Measurements from ENCODE around the gene CKMT2. TPM values are rescaled to one million over a fixed set of nuclear protein-coding genes. Genes with fewer than 3 reads are reported as not detected.

Gene CKMT2
- total and polyA plus RNA-seq, 2 of the 8 experiments (the other 6 are each of a cell fraction or from before 2014, with no cell fraction given): 2.4 to 5.0 TPM

- Histone ChIP-seq H4K8ac (ENCODE audit: extremely low read depth, insufficient read depth, low read length) (no peak overlapping the region), H3K79me2 (ENCODE audit: control insufficient read depth in 1 of 2, insufficient read depth in 2 of 2, low read length in 2 of 2) (no peaks in the 10 kb centered on the region), H3K9ac (replicated peaks in 1 of 4; ENCODE audit: extremely low read depth in 1 of 4, low read depth in 3 of 4, low read length in 3 of 4) (no peak overlapping the region), H3K4ac (replicated peaks; ENCODE audit: insufficient read length, low read depth, low read length) (no peak overlapping the region), H2BK5ac (ENCODE audit: low read depth, low read length) (no peak overlapping the region), H3K14ac (ENCODE audit: insufficient read length) (no peak overlapping the region), H3K23me2 (ENCODE audit: low read depth, low read length) (no peaks in the 10 kb centered on the region), H3K4me2 (ENCODE audit: insufficient read depth in 1 of 2, low read depth in 2 of 2, low read length in 2 of 2) (no peak overlapping the region), H4K91ac (replicated peaks; ENCODE audit: insufficient read length, low read length) (no peak overlapping the region), H2BK20ac (ENCODE audit: low read length) (no peak overlapping the region), H3K27me3 (replicated peaks in 1 of 4; ENCODE audit: control insufficient read depth in 3 of 4, extremely low read depth in 1 of 4, insufficient read depth in 3 of 4, low read length in 3 of 4) (no peaks in the 10 kb centered on the region), H2BK15ac (ENCODE audit: low read length) (no peak overlapping the region), H2AFZ (ENCODE audit: low read length) (no peak overlapping the region), H4K5ac (ENCODE audit: insufficient read length, low read depth, low read length) (no peak overlapping the region), H2BK12ac (ENCODE audit: low read depth, low read length) (no peak overlapping the region), H3K56ac (replicated peaks; ENCODE audit: insufficient read length, low read depth, low read length) (no peak overlapping the region), H3K18ac (ENCODE audit: extremely low read depth, low read length) (no peak overlapping the region), H3K27ac (ENCODE audit: low read depth, low read length) (no peak overlapping the region), H3K36me3 (ENCODE audit: control insufficient read depth in 2 of 4, insufficient read depth in 4 of 4, low read length in 3 of 4) (no peaks in the 10 kb centered on the region), H3K9me3 (ENCODE audit: insufficient read depth in 2 of 2, low read depth in 1 of 2, low read length in 1 of 2) (no peaks in the 10 kb centered on the region), H3K4me1 (replicated peaks in 1 of 4; ENCODE audit: control insufficient read depth in 3 of 4, insufficient read depth in 4 of 4, low read length in 3 of 4) (no peaks in the 10 kb centered on the region), H4K20me1 (replicated peaks in 1 of 2; ENCODE audit: control insufficient read depth in 1 of 2, insufficient read depth in 2 of 2, low read length in 2 of 2) (no peaks in the 10 kb centered on the region), H2AK5ac (ENCODE audit: low read depth, low read length) (no peak overlapping the region), H3K23ac (ENCODE audit: insufficient read length) (no peak overlapping the region), H2BK120ac (replicated peaks; ENCODE audit: low read depth, low read length) (no peak overlapping the region), H3K4me3 (ENCODE audit: extremely low read depth in 1 of 4, insufficient read depth in 2 of 4, low read depth in 3 of 4, low read length in 4 of 4) (no peak overlapping the region), H3K79me1 (ENCODE audit: low read depth, low read length) (no peaks in the 10 kb centered on the region; the same call in 1 of the 2 replicates)
- WGBS, 2 experiments (ENCODE audit: extremely low coverage in 1 of 2, insufficient coverage in 1 of 2, insufficient read length in 1 of 2, insufficient replicate concordance in 2 of 2, low coverage in 1 of 2, low lambda C conversion rate in 2 of 2, missing lambda C conversion rate in 1 of 2): 78% methylated on average over 2 of the region's 2 CpGs; no CpG with 5 or more reads in 1 of the 2 experiments
- ChIA-PET CTCF (ENCODE audit: partially characterized antibody) (interaction anchor here (1.2 to 5.0 kb wide), 5 partner anchors 10 to 97 kb away, joined by 3 to 64 read pairs (median 6); partner anchors contain the start of gene CKMT2), POLR2A (ENCODE audit: partially characterized antibody) (interaction anchor here (1.0 kb wide), 1 partner anchor 30 kb away, joined by 3 read pairs; the partner anchor contains the start of gene CKMT2)
- FAIRE-seq: no peak
- no peak for DNase-seq (ENCODE audit: low read depth in 1 of 2, low spot score in 2 of 2)
- TF ChIP-seq EZH2 (IDR thresholded peaks at IDR 0.05; ENCODE audit: low read depth, low read length, severe bottlenecking): no peak
- TF ChIP-seq POLR2A (IDR thresholded peaks at IDR 0.05; ENCODE audit: control extremely low read depth in 1 of 2, low read depth in 2 of 2, low read length in 2 of 2): no peak
- TF ChIP-seq GTF2F1 (IDR thresholded peaks at IDR 0.05; ENCODE audit: borderline replicate concordance, low read depth, low read length): no peak
- no peak for TF ChIP-seq BACH1 (IDR thresholded peaks at IDR 0.05; ENCODE audit: low read length)
- no peak for TF ChIP-seq CHD2 (IDR thresholded peaks at IDR 0.05; ENCODE audit: low read length)
- no peak for TF ChIP-seq HDAC2 (IDR thresholded peaks at IDR 0.05; ENCODE audit: borderline replicate concordance in 1 of 2, low read depth in 2 of 2, low read length in 2 of 2)
- TF ChIP-seq FOSL1 (IDR thresholded peaks at IDR 0.05; ENCODE audit: insufficient read depth, low read depth, low read length): no peak
- no peak for TF ChIP-seq POLR2AphosphoS5 (IDR thresholded peaks at IDR 0.05; ENCODE audit: low read depth, low read length)
- TF ChIP-seq PHF8 (conservative IDR thresholded peaks at IDR 0.05; ENCODE audit: low read depth, low read length): no peak
- TF ChIP-seq ATF2 (IDR thresholded peaks at IDR 0.05; ENCODE audit: low read length): no peak
- TF ChIP-seq SUZ12 (IDR thresholded peaks at IDR 0.05; ENCODE audit: low read length): no peak
- TF ChIP-seq YY1 (IDR thresholded peaks at IDR 0.05; ENCODE audit: low read depth, low read length): no peak
These were observed 30.5 kb upstream of the CKMT2 start for GRCh38 chr5:81202655-81203054.

Data from H1 (cell line).